HPDE6-E6E7 (cell line): ENCODE data around the gene DAB1.

Experiments
- DNase-seq: peaks from one replicate; pipeline ENCODE4 v3.0.0; 2011; ENCODE audit warnings: missing footprints; ENCODE audit errors: extremely low spot score

Gene DAB1

DNA sequence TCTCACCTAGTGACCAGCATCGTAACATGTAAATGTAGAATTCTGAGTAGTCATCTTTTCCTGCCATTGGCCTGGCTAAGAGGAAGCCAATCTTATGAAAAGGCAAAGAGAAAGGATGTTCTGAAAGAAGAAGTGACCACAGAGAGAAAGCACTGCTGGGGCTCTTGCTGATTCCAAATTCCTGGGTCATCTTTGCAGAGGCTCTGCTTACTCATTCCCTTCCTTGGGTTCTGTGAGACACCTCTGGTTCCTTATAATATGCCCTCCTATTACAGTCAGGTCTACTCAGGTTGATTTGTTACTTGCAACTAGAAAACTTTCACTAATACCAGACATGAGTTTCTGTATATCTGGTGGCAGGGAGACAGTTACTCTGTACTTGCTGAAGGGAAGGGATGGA is 259.3 kb downstream of the DAB1 start:
- no peak for DNase-seq

DNA sequence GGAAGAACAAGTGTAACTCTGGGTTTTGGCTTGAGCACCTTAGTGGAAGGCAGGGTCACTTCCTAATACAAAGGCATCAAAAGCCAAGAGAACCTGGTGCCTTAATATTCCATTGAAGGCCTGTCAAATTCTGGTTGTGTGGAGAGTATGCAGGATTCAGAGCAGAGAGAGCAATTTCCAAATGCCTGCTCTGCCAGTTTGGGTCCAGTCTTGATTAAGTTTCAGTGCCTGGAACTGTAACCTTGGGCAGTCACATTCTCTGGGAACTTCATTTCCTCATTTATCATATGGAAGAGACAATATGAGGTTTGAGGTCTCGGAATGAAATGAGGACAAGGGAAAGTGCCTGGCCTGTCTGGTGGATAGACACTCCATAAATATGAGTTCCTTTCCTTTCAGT is 260.1 kb downstream of the DAB1 start:
- no peak for DNase-seq

DNA sequence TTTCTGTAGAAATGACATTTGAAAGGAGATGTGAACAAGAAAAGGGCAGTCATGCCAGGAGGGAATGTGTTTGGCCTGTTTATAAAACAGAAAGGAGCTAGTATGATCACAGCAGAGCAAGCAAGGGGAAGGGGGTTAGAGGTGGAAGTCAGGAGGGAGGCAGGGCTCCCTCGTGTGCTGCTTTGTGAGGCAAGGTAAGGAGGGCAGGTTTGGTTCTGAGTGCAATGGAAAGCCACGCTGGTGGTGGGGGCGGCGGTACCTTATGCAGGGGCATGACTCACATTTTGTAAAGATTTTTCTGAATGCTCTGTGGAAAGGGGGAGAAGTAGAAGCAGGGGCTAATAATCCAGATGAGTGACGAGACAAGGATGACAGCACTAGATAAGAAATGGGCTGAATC is 260.5 kb downstream of the DAB1 start:
- DNase-seq, result no peak

DNA sequence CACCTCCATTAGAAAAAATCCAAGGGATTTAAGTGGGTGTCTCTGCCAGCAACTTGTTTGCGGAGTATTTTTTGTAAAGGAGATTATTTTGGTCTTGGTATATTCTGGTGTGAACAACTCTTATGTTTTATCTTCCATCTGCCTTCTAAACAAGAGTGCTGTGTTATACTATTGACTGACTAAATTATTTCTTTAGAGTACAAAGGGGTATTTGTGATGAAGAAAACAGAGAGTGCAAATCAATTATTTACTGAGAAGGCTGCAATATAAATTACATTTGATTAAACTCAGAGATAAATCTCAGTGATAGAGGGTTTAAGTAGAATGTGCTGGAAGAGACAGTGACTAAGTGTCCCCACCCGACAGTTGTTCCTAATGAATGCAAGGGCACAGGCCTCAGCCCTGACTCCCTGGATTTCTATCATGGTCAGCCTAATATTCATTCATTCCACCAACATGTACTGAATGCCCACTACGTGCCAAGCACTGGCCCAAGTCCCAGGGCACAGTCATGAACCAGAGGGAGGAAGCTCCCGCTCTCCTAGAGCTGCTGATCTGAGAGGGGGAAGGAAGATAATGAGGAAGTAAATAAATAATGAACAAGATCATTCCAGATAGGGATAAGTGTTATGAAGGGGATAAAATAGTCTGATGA is 261.1 kb downstream of the DAB1 start:
- DNase-seq, result no peak

DNA sequence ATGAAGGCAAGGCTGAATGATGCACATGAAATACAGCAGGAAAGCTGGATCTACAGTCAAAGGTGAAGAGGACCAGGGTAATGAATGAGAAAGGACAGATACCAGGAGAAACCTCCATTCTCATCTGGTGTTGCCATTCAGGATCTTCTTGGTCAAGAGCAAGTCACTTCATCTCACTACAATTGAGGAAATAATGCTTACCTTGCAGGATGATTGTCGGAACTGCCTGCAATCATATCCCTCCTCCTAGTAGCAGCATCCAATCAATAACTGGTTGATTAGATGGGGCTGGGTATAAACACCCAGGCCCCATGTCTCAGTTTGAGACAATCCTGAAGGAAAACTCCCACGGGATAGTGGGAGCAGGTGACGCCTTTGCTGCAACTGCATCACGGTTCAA is 263.3 kb downstream of the DAB1 start:
- DNase-seq, result no peak

DNA sequence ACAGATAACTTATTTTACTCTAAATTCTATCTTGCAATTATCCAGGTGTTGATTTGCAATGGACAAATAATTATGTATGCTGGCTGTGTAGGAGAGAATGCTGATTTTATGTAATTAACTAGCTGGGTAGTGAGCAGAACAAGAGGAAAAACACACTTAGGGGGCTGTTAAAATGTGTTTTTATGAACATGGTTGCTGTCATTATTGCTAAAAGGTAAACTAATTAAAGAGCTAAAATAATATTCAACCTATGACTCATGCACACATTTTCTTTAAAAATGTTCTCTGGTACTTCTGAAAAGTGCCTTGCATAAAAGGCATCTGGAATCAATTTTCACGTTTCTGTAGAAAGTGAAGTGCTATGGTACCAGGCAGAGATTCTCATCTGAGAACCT is 265.3 kb downstream of the DAB1 start:
- no peak for DNase-seq

DNA sequence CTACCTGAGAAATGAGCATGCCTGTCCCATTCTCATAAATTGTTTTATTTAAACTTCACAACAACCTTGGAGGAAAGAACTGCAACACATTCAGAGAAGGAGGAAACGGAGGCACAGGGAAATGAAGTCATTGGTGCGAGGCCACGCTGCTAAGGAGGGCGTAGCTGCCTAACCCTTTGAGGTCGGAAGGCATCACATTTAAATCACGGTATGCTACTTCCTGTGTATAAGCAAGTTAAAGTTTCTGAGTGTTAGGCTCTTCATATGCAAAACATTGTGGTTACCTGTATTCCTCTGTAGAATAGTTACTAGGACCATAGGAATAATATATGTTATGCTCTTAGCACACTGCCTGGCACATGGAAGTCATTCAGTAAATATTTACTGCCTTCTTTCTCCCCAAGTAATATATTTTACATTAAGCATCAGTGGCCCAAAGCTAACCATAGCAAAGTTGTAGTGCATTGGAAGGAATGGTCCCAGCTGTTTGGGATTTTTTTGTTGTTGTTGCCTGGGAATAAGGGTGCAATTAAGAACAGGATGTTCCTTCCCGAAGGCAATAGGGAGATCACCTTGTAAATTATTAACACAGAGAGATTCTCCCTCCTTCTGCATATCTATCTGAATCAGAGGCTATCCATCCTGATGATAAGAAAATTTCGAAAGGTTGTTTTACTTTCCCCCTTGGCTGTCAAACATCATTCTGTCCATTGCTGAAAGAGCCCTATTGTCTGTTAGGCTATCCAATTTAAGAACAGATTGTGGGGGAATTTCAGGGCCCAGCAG is 265.8 kb downstream of the DAB1 start:
- no peak for DNase-seq

DNA sequence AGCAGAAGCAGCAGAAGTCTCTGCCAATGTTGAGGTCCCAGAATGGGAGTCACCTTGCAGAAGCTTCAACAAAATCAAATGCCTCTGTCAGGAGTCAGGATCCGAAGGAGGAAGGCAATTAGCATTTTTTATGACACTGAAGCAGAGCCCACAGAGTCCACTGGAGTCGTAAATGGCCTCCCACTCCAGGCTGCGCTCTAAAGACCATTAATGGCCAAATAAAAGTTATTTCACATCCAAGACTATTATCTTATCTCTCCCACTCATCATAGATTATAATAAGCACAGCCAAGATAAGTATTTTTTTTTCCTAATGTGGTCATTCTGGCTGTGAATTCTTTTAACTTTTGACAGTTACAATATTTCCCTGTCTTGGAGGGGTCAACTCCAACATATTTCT is 267.0 kb downstream of the DAB1 start:
- DNase-seq, result no peak

DNA sequence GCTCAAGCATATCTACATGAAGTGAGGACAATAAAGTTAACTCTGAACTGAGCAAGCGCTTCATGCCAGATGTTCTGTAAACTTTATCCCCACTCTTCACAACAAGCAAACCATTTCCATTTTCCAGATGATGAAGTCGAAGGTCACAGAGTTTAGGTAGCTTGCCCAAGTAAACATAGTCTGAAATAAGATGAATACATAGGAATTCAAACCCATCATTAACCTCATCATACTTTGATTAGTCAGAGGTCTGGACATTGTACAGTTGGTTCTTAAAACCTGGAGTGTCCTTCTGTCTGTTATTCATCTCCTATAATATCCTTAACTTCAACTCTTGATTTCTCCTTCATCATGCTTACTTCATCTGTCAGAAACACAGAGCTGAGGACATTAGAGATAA is 277.8 kb downstream of the DAB1 start:
- DNase-seq, result no peak

DNA sequence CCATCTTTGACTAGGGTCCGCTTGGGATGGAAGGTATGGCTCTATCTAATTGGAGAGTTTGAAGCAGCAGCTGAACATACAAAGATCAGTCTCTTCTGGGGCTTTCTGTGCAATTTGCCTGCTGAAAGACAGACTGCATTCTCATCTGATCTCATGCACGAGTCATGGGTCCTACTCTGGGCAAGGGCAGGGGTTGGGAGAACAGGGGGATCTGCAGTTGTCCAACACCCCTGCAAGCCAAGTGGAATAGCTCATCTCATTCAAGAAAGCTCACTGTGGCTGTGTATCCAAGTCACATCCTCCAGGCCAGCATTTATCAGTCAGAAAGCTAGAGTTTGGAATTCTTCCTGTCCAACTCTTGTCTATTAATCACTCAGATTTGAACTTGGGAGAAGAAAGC is 280.9 kb downstream of the DAB1 start:
- no peak for DNase-seq

DNA sequence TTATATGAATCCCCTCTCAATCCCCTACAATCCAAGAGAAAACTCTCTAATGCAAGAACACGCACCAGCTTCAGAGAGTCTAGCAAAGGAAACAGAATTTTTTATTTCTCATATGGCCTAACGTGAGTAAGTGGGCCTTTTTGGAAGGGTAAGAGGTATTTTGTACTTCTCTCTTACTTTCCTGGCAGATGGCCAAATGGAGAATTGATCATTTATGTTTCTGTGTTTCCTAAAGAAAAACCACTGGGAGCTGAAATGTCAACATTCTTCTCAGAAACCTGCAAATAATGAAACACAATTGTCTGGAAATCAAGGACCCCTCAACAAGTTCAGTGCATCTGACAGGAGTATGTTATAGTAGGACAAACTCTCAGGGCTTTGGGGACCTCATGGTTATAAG is 281.7 kb downstream of the DAB1 start:
- no peak for DNase-seq

DNA sequence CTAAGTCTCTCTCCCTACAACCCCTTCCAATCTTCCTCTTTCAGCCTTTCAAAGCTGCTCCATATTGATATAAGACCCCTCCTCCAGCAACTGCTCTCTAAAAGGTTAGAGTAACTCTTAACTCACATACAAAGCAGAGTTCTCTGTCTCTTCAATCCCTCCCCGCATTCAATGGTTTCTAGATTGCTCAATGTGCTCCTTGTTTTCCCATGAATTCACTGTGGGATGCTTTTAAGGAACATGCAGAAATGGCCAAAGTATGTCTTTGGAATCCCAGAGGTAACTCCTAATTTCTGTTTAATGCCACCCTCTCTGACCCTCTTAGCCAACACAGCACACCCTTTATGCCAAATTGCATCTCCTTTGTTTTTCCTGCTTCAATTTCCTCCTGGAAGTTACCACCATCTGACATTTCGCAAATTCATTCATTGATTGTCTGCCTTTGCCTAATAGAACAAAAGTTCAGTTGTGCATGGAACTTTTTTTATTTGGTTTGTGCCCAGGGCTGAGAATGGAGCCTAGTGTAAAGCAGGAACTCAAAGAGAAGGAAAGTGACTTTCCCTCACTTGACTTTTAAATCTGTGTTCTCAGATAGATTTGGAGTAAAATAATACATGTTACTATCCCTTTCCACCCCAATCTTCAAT is 285.3 kb downstream of the DAB1 start:
- no peak for DNase-seq

DNA sequence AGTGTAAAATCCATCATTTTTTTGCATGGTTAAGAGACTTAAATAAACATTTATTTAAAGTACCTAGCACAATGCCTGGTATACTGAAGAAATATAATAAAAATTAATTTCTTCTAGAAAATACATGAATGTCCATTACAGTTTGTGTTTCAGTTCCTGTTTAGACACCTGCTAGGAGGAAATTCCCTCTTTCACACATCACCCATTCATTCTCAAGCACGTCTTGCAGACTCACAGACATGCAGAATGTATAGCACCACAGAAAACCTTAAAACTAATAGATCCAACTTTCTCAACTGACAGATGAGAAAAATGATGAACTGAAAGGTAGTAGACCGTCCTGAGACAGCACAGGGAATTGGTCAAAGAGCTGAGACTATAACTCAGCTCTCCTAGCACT is 285.9 kb downstream of the DAB1 start:
- DNase-seq, result no peak

DNA sequence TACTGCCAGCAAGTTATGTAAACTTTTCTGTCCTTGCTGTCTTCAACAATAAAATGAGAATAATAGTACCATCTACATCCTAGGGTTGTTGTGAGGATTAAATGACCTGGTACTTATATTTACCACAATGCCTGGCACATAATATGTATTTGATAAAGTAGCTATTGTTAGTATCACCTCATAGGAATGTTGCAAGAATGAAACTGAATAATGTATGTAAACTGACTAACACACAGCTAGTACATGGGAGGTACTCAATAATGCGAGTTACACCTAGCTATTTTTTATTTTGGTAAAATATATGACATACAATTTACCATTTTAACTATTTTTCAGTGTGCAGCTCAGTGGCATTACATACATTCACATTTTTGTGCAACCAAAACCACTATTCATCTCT is 289.1 kb downstream of the DAB1 start:
- no peak for DNase-seq

DNA sequence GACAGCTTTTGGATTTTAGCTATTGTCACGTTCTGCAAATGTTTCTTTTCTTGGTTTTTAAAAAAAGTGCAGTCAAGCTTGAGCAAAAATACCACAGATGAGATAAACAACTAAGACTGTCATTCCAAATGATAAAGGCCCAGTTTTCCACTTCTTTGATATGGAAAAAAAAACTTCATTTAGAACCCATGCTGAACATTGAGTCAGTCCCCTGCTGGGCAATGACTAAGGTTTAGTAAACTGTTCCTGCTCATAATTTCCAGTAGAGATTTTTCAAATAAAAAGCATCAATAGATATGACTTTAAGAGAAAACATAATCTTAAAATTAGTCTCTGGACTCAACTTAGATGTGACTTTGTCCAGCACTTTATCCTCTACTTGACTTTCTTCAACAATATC is 290.2 kb downstream of the DAB1 start:
- no peak for DNase-seq

DNA sequence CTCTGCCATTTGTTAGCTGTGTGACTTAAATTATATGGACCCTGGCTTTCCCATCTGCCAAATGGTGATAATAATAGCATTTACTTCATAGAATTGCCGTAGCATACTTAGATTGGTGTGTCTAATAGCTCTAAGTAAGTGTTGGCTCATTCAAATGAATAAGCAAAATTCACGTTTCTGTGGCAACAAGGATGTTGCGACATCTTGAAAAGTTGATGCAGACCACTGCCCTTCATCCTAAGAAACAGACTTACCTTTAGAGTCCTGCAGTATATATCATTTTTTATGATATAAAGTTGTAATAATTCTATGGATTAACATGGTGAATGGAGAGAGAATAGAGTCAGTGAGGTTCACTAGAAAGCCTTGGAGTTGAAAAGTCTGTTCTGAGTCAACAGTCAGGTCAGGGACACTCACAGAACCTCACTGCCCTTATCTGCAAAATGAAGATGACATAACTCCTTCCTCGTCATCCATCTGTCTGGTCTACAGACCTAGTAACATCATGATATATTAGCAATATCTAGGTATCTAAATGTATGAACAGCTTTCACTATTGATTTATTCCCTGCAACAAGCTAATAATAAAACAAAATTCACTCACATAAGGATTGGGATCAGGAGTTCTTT is 290.8 kb downstream of the DAB1 start:
- DNase-seq, result no peak

DNA sequence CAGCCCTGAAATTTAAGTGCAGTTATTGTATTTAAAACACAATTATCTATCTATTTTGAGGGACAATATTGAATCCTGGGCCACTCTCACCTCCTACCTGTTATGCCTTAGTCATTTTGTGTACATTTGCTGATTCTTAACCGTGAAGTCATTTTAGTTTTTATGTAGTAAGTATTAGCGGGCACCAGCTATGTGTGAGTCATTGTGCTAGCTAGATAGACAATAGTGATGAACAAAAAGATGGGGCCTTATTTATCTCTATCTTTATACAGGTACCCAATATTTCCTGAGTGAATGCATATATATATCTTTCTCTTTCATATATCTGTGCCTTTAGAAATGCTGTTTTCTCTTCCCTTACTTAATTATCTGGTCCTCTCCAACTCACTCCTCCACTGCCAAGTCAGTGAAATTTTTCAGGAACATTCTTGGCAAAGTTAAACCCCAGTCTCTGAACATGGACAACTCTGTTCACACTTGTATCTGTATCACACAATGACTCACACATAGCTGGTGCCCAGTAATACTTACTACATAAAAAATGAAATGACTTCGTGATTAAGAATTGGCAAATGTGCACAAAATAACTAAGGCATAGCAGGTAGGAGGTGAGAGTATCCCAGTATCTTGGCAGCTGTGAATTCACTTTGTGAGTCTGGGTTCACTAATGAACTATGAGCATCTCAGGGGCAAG is 292.0 kb downstream of the DAB1 start:
- DNase-seq, result peak; percentile 1

DNA sequence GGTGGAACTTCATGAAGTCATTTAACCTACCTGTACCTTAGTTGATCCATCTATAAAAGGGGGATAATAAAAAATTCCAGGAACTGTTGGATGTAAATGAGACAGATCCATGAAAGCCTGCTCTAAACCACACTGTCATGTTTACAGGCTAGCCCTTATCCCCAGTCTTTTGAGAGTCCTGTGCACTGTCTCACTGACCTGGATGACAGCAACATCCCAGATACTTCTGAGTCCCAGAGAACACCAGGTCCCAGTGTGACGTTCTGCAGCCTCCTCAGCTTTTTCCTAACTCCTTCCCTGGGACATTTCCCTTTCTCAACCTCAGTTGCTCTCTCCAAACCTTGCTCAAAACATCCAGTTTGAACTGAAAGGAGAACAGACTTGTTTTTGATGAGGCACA is 292.6 kb downstream of the DAB1 start:
- no peak for DNase-seq

DNA sequence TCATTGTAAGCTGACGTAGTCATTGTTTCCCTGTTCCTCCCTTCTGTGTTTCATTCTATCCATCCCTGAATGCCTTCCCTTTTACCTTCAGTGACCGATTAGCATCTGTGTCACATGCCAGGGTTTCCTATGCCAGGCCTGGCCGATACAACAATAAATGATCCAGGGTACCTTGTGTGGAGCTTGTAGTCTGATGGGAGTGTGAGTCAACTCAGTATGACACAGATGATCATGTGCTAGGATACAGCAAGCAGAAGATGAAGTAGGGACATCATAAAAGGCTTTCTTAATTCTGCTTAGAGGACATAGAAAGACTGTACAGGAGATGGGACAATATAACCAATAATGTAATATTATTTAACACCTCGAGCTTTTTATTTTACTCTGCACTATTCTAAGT is 294.0 kb downstream of the DAB1 start:
- DNase-seq, result no peak

DNA sequence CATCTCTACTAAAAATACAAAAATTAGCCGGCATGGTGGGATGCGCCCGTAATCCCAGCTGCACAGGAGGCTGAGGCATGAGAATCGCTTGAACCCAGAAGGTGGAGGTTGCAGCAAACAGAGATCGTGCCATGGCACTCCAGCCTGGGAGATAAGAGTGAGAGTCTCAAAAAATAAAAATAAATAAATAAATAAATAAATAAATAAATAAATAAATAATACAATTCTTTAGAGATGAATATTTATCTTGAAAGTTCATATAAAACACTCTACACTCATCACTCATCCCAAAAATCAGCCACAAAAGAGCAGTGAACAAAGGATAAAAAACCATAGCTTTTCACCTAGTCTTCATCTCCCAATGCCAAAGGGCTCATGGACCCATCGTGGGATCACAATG is 295.9 kb downstream of the DAB1 start:
- no peak for DNase-seq

DNA sequence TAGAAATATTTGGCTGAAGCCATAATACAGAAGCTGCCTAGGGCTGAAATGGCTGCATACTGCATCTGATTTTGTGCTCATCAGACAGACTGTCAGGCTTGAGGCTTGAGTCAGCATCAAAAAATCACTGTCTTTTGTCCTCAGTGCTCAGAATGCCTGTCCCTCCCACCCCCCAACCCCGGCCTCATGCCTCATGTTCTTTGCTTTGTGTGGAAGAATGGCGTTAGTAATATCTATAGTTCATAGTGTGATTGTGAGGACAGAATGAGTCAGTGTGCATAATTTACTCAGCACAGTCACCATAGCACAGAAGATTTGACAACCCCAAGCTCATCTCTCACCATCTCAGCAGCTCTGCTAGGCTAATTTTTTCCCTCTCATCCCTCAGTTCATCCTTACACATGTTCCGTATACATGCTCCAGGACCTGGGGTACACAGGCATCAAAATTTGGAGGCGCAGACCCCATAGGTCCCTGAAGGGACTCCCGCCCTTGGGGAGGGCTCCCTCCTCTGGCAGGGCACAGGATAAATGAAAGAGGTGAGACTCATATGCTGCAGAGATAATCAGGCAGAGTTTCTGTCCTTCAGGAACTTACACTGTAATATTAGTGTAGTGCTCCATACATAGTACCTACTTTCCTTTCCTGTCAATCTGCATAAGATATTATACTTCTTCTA is 299.0 kb downstream of the DAB1 start:
- peak; percentile 2 for DNase-seq

DNA sequence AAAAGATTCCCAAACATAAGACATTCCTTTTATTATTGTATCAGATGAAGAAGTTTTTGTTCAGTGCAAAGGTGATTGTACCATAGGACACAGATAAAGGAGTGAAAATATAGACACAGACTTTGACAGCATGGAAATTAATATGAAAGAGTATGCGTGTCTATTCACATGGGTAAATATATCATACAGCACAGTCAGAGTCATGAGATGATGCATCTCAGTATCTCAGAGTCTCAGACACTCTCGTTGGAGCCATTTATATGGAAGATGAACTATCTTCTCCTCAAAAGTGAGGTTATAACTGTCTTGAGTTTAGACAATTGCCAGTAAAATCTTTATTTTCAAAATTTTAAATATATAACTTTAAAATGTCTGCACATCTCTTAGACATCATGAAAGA is 299.7 kb downstream of the DAB1 start:
- DNase-seq, result no peak
